HG03558 (cell line): ENCODE data around the gene ZNF804A.

Experiments used
- ATAC-seq: cut with Tn5 transposase; IDR thresholded peaks from one replicate; pipeline ENCODE4 v1.9.1; 2021; ENCODE audit warnings: moderate number of reproducible peaks; ENCODE audit not compliant: unreplicated experiment; ENCODE audit errors: extremely low read depth

The ZNF804A gene

GRCh38 chr2:184920451-184920965, 322.2 kb downstream of the ZNF804A start:
- no peak for ATAC-seq

GRCh38 chr2:184921676-184922075, 323.3 kb downstream of the ZNF804A start:
- ATAC-seq: no peak

- no peak for ATAC-seq
Observed at GRCh38 chr2:184923751-184924150, 325.4 kb downstream of the ZNF804A start.

GRCh38 chr2:184927040-184927439, 328.7 kb downstream of the ZNF804A start:
- ATAC-seq: no peak

- ATAC-seq: no peak
Observed at GRCh38 chr2:184936761-184937160, 338.4 kb downstream of the ZNF804A start.

- no peak for ATAC-seq
Observed at GRCh38 chr2:184938221-184938985, 340.1 kb downstream of the ZNF804A start.

GRCh38 chr2:184945326-184945725, 347.0 kb downstream of the ZNF804A start:
- no peak for ATAC-seq

- no peak for ATAC-seq
Observed at GRCh38 chr2:184945824-184946223, 347.5 kb downstream of the ZNF804A start.

GRCh38 chr2:184956856-184957255, 358.5 kb downstream of the ZNF804A start:
- ATAC-seq: no peak

- ATAC-seq: no peak
Observed at GRCh38 chr2:184971546-184972068, 373.3 kb downstream of the ZNF804A start.
